Ascending aorta (tissue), 2 donors: Measurements from ENCODE around the gene HSH2D. TPM values are rescaled to one million over a fixed set of nuclear protein-coding genes. Genes with fewer than 3 reads are reported as not detected.
A peak's percentile ranks its signal among the peaks of the same experiment; 100 is the strongest.

Source experiments
- DNase-seq, 2 donors: peaks; one replicate each; pipeline ENCODE4 v3.0.0-alpha.2; 2019; ENCODE audit warnings: low spot score in 2 of 2
- H3K27ac ChIP-seq, 2 donors: fragments of 200-600 bp; sonication (generic); one replicate each; pipeline ENCODE4 v1.5.1; 2016 to 2017; ENCODE audit warnings: mild to moderate bottlenecking in 1 of 2
- H3K27me3 ChIP-seq: fragments of 200-600 bp; sonication (generic); one replicate; pipeline ENCODE4 v1.5.1; 2017
- H3K36me3 ChIP-seq, 2 donors: fragments of 200-600 bp; sonication (generic); one replicate each; pipeline ENCODE4 v1.5.1; 2016
- H3K4me1 ChIP-seq, 2 donors: fragments of 200-600 bp; sonication (generic); one replicate each; pipeline ENCODE4 v1.5.1; 2016 to 2017; ENCODE audit warnings: mild to moderate bottlenecking in 1 of 2
- H3K4me3 ChIP-seq, 2 donors: fragments of 200-600 bp; sonication (generic); one replicate each; pipeline ENCODE4 v1.5.1; 2016 to 2017; ENCODE audit warnings: mild to moderate bottlenecking in 1 of 2
- H3K9me3 ChIP-seq, 2 donors: fragments of 200-600 bp; sonication (generic); one replicate each; pipeline ENCODE4 v1.5.1; 2016
- CTCF ChIP-seq, 3 experiments: fragments of 200-600 bp in 2 of 3; fragments of 450-650 bp in 1 of 3; sonication (generic) in 2 of 3; IDR thresholded peaks; one replicate each; pipeline ENCODE4 v1.5.1; 2016 to 2019; ENCODE audit warnings: antibody characterized with exemption in 3 of 3, mild to moderate bottlenecking in 1 of 3, moderate library complexity in 1 of 3
- intact Hi-C: fragments of 100-400 bp; cut with DNase I; formaldehyde crosslinking; loops from one replicate; pipeline ENCODE4 v1.15.1; 2023
- total RNA-seq: library from RNA; depleted of rRNA; stranded (reverse); fragments of >200 nt; gene quantifications from one replicate; pipeline ENCODE4 v1.1.0, GENCODE V29; 2016

Gene HSH2D
- total RNA-seq, 1 donor from 2014 or later: not detected

- no peak for DNase-seq
- no peaks in the 10 kb centered on the region for H3K9me3 ChIP-seq
- peaks cover 34 to 50% of the 10 kb centered on the region in 2 donors for H3K36me3 ChIP-seq
- intact Hi-C loops: no loop called here
- no peak for TF ChIP-seq CTCF (IDR thresholded peaks at IDR 0.05)
- H3K4me3 ChIP-seq: no peak overlapping the region
- H3K27ac ChIP-seq: no peak overlapping the region
- peaks cover 0 to 7% of the 10 kb centered on the region in 2 donors for H3K4me1 ChIP-seq
- H3K27me3 ChIP-seq: no peaks in the 10 kb centered on the region
These were observed 47.9 kb downstream of the HSH2D start for GRCh38 chr19:16191216-16191908.

- no peak for DNase-seq
- no peak overlapping the region for H3K27ac ChIP-seq
- no peak overlapping the region for H3K4me3 ChIP-seq
- intact Hi-C loops: no loop called here
- H3K9me3 ChIP-seq: no peaks in the 10 kb centered on the region
- no peak for TF ChIP-seq CTCF (IDR thresholded peaks at IDR 0.05)
- peaks cover 33 to 45% of the 10 kb centered on the region in 2 donors for H3K36me3 ChIP-seq
- peaks cover 3 to 7% of the 10 kb centered on the region in 2 donors for H3K4me1 ChIP-seq
- no peaks in the 10 kb centered on the region for H3K27me3 ChIP-seq
These were observed 50.0 kb downstream of the HSH2D start for GRCh38 chr19:16193466-16193865.

GRCh38 chr19:16197188-16197621 lies 53.7 kb downstream of the HSH2D start:
- H3K27me3 ChIP-seq: no peaks in the 10 kb centered on the region
- peaks cover 3 to 25% of the 10 kb centered on the region in 2 donors for H3K4me1 ChIP-seq
- no peak for DNase-seq
- H3K27ac ChIP-seq: peak overlapping the region; percentile 84
- H3K9me3 ChIP-seq: no peaks in the 10 kb centered on the region
- intact Hi-C loops: loop anchor here (1.0 to 5.0 kb wide), 5 partner anchors 12 to 185 kb away; partner anchors contain the start of genes FAM32A, KLF2 and RAB8A
- peak overlapping the region; percentile 87 to 93 for H3K4me3 ChIP-seq
- no peak for TF ChIP-seq CTCF (IDR thresholded peaks at IDR 0.05)
- H3K36me3 ChIP-seq: peaks cover 18 to 25% of the 10 kb centered on the region in 2 donors

GRCh38 chr19:16197622-16198369 lies 54.3 kb downstream of the HSH2D start, which contains the start of gene AP1M1:
Gene AP1M1 (plus strand): TSS chr19:16197911. CDS start chr19:16198027, 116 bp downstream.
- DNase-seq: peak; percentile 91 to 99
- intact Hi-C loops: loop anchor here (1.0 to 5.0 kb wide), 5 partner anchors 12 to 185 kb away; partner anchors contain the start of genes FAM32A, KLF2 and RAB8A

GRCh38 chr19:16198370-16198651 lies 54.8 kb downstream of the HSH2D start:
- Histone ChIP-seq H3K9me3 (no peaks in the 10 kb centered on the region), H3K4me3 (peak overlapping the region; percentile 87 to 93), H3K36me3 (peaks cover 23 to 26% of the 10 kb centered on the region in 2 donors), H3K4me1 (peaks cover 3 to 25% of the 10 kb centered on the region in 2 donors), H3K27me3 (no peaks in the 10 kb centered on the region), H3K27ac (peak overlapping the region; percentile 84)
- no peak for DNase-seq
- TF ChIP-seq CTCF (IDR thresholded peaks at IDR 0.05): no peak
- intact Hi-C loops: loop anchor here (5.0 kb wide), 3 partner anchors 86 to 184 kb away; partner anchors contain the start of gene RAB8A

More at GRCh38 chr19:16197622-16198369, 54.3 kb downstream of the HSH2D start, which contains the start of gene AP1M1:
- no peak for TF ChIP-seq CTCF (IDR thresholded peaks at IDR 0.05)
- Histone ChIP-seq H3K36me3 (peaks cover 17 to 25% of the 10 kb centered on the region in 2 donors), H3K27ac (peak within 1 kb of the TSS; percentile 84), H3K4me1 (peaks cover 3 to 25% of the 10 kb centered on the region in 2 donors), H3K4me3 (peak within 1 kb of the TSS; percentile 87 to 93), H3K27me3 (no peaks in the 10 kb centered on the region), H3K9me3 (no peaks in the 10 kb centered on the region)
